ENCODE data around the gene IFT80. TPM values are rescaled to one million over a fixed set of nuclear protein-coding genes. Genes with fewer than 3 reads are reported as not detected.

The IFT80 gene
- total and polyA plus RNA-seq, 2 of the 4 experiments (the other 2 are of a cell fraction): 15.2 to 16.8 TPM

GRCh38 chr3:160384639-160385318, 14.2 kb downstream of the IFT80 start:
- no TSS peak for BruUV-seq (replicated peaks)
- H3K9me3 ChIP-seq (ENCODE audit: control insufficient read depth, insufficient read depth, low read length): no peaks in the 10 kb centered on the region
- H2AFZ ChIP-seq (replicated peaks; ENCODE audit: low read length, poor library complexity): no peak overlapping the region
- peaks cover 4% of the 10 kb centered on the region; the same call in 1 of the 2 replicates for H3K9me1 ChIP-seq (ENCODE audit: insufficient read depth, low read length)
- dilution Hi-C loops (cut with HindIII; ENCODE audit: low sequenced_read_pairs, unreplicated experiment): no loop called here
- no peak overlapping the region for H2BK15ac ChIP-seq (ENCODE audit: low read depth, low read length)
- intact Hi-C loops (cut with micrococcal nuclease): no loop called here
- no peak overlapping the region for H2AK5ac ChIP-seq (ENCODE audit: low read depth, low read length)
- no peak overlapping the region for H3K9ac ChIP-seq (ENCODE audit: low read depth, low read length)
- ATAC-seq (ENCODE audit: low read depth) (no peak), DNase-seq (no peak)
- no peaks in the 10 kb centered on the region for H3K4me1 ChIP-seq (ENCODE audit: control insufficient read depth, insufficient read depth, low read length)
- no peak overlapping the region for H3K14ac ChIP-seq (replicated peaks; ENCODE audit: low read depth, low read length)
- no peak overlapping the region for H3K18ac ChIP-seq (ENCODE audit: low read depth, low read length)
- H3K27ac ChIP-seq (ENCODE audit: insufficient read depth, low read length): no peak overlapping the region
- 100% methylated on average over 1 of the region's 5 CpGs; no CpG with 5 or more reads in 1 of the 2 experiments for WGBS, 2 experiments (ENCODE audit: extremely low coverage in 2 of 2, insufficient read length in 1 of 2)
- no peaks in the 10 kb centered on the region for H3K27me3 ChIP-seq (ENCODE audit: control insufficient read depth, insufficient read depth, low read length)
- no peak overlapping the region for H4K8ac ChIP-seq (ENCODE audit: low read depth in 2 of 2, low read length in 2 of 2)
- H4K91ac ChIP-seq (ENCODE audit: insufficient read depth, low read depth, low read length): no peak overlapping the region
- TF ChIP-seq ELK1 (IDR thresholded peaks at IDR 0.05; ENCODE audit: borderline replicate concordance, low read depth, low read length) (no peak), RCOR1 (IDR thresholded peaks at IDR 0.05; ENCODE audit: insufficient replicate concordance, low read length) (no peak)
- peaks cover 11 to 20% of the 10 kb centered on the region in 2 experiments; a peak in 3 of 4 replicates for H3K79me1 ChIP-seq (ENCODE audit: low read depth in 1 of 2, low read length in 2 of 2)
- in situ Hi-C loops (cut with MboI; ENCODE audit: low sequenced_read_pairs): no loop called here
- H3K36me3 ChIP-seq (ENCODE audit: control insufficient read depth, insufficient read depth, low read length): peaks cover 2% of the 10 kb centered on the region
- ChIA-PET CTCF (interaction anchor here (0.7 kb wide), 1 partner anchor 25 kb away, joined by 3 read pairs; no protein-coding TSS in a partner anchor), POLR2A (ENCODE audit: unreplicated experiment) (no interaction called here)
- H3K4ac ChIP-seq (ENCODE audit: low read depth, low read length): no peak overlapping the region
- H2BK20ac ChIP-seq (ENCODE audit: low read depth, low read length): no peak overlapping the region
- H3K23ac ChIP-seq (ENCODE audit: low read depth, low read length): no peak overlapping the region
- no peak overlapping the region for H2BK120ac ChIP-seq (ENCODE audit: low read depth, low read length)
- no peak overlapping the region for H3K56ac ChIP-seq (ENCODE audit: extremely low read depth, insufficient read depth, low read length)
- no peak overlapping the region for H2BK5ac ChIP-seq (ENCODE audit: low read depth, low read length, poor library complexity, severe bottlenecking)
- no peak overlapping the region for H4K5ac ChIP-seq (ENCODE audit: low read depth, low read length)
- no peak overlapping the region for H3K4me2 ChIP-seq (ENCODE audit: low read depth, low read length)
- H3K4me3 ChIP-seq (ENCODE audit: insufficient read depth, low read depth, low read length): no peak overlapping the region
- no peak overlapping the region for H2AK9ac ChIP-seq (replicated peaks; ENCODE audit: low read depth, low read length, poor library complexity)
- H4K20me1 ChIP-seq (ENCODE audit: insufficient read depth, low read length): no peaks in the 10 kb centered on the region
